DOHH2 (cell line): ENCODE measurements around the gene CDC123.

ENCODE experiments used
- H3F3A ChIP-seq: fragments of 200-600 bp; sonication (generic), shearing (Covaris generic); 2 replicates; pipeline ENCODE4 v1.6.0; 2016; ENCODE audit warnings: antibody characterized with exemption, mild to moderate bottlenecking; ENCODE audit not compliant: control insufficient read depth, insufficient read depth
- H3K27ac ChIP-seq: fragments of 200-600 bp; sonication (generic); 2 replicates; pipeline ENCODE4 v1.5.1; 2014; ENCODE audit warnings: low read depth, mild to moderate bottlenecking, low read length, moderate library complexity
- H3K27me3 ChIP-seq: fragments of 200-600 bp; sonication (generic); 2 replicates; pipeline ENCODE4 v1.6.1; 2014; ENCODE audit warnings: mild to moderate bottlenecking, low read length, mixed read lengths; ENCODE audit not compliant: control insufficient read depth
- H3K36me3 ChIP-seq: fragments of 200-600 bp; sonication (generic); 2 replicates; pipeline ENCODE4 v1.6.1; 2014; ENCODE audit warnings: mild to moderate bottlenecking, low read length, moderate library complexity, mixed read lengths; ENCODE audit not compliant: control insufficient read depth
- H3K4me1 ChIP-seq: fragments of 200-600 bp; sonication (generic); 2 replicates; pipeline ENCODE4 v1.6.1; 2014; ENCODE audit warnings: mild to moderate bottlenecking, low read length, mixed read lengths; ENCODE audit not compliant: control insufficient read depth
- H3K4me2 ChIP-seq: fragments of 200-600 bp; sonication (generic); 2 replicates; pipeline ENCODE4 v1.6.0; 2014; ENCODE audit warnings: mild to moderate bottlenecking, low read length, moderate library complexity
- H3K4me3 ChIP-seq: fragments of 200-600 bp; sonication (generic); 2 replicates; pipeline ENCODE4 v1.5.1; 2014; ENCODE audit warnings: mild to moderate bottlenecking, low read length, mixed read lengths
- H3K79me2 ChIP-seq: fragments of 200-600 bp; sonication (generic); 2 replicates; pipeline ENCODE4 v1.6.1; 2014; ENCODE audit warnings: mild to moderate bottlenecking, low read length, mixed read lengths; ENCODE audit not compliant: control insufficient read depth
- H3K9me2 ChIP-seq: fragments of 200-600 bp; sonication (generic); replicated peaks from 2 replicates; pipeline ENCODE4 v1.6.1; 2014; ENCODE audit warnings: mild to moderate bottlenecking, low read length, mixed read lengths; ENCODE audit not compliant: control insufficient read depth
- H3K9me3 ChIP-seq: fragments of 200-600 bp; sonication (generic); 2 replicates; pipeline ENCODE4 v1.6.1; 2014; ENCODE audit warnings: antibody characterized with exemption, low read length, mixed read lengths; ENCODE audit not compliant: control insufficient read depth, insufficient read depth
- H4K20me1 ChIP-seq: fragments of 200-600 bp; sonication (generic); 2 replicates; pipeline ENCODE4 v1.6.0; 2014; ENCODE audit warnings: low read depth, mild to moderate bottlenecking, antibody characterized with exemption, low read length, moderate library complexity; ENCODE audit not compliant: control insufficient read depth, insufficient read depth
- CTCF ChIP-seq: fragments of 200-600 bp; sonication (generic); IDR thresholded peaks from one replicate; pipeline ENCODE4 v1.5.1; 2014; ENCODE audit warnings: antibody characterized with exemption, mild to moderate bottlenecking, low read depth, low read length; ENCODE audit not compliant: poor library complexity, severe bottlenecking
- EZH2phosphoT487 ChIP-seq: fragments of 200-600 bp; sonication (generic); IDR thresholded peaks from 2 replicates; pipeline ENCODE4 v1.6.1; 2017; ENCODE audit warnings: borderline replicate concordance, mild to moderate bottlenecking, antibody characterized with exemption, low read length, moderate library complexity, mixed read lengths

CDC123 gene

GRCh38 chr10:12189426-12189825 is 6.6 kb upstream of the CDC123 start:
- no peaks in the 10 kb centered on the region for H3K27me3 ChIP-seq
- peaks cover 3% of the 10 kb centered on the region; the same call in 1 of the 2 replicates for H3F3A ChIP-seq
- TF ChIP-seq EZH2phosphoT487 (no peak), CTCF (no peak)
- H3K9me2 ChIP-seq: no peaks in the 10 kb centered on the region
- H3K4me2 ChIP-seq: no peak overlapping the region
- no peaks in the 10 kb centered on the region for H3K9me3 ChIP-seq
- no peak overlapping the region for H3K27ac ChIP-seq
- H3K36me3 ChIP-seq: peaks cover 56% of the 10 kb centered on the region
- H3K4me3 ChIP-seq: no peak overlapping the region
- peaks cover 13% of the 10 kb centered on the region for H3K4me1 ChIP-seq
- H3K79me2 ChIP-seq: peaks cover 78% of the 10 kb centered on the region
- H4K20me1 ChIP-seq: peaks cover 5% of the 10 kb centered on the region; the same call in 1 of the 2 replicates

- Histone ChIP-seq H3K9me2 (no peaks in the 10 kb centered on the region), H3K9me3 (no peaks in the 10 kb centered on the region), H4K20me1 (peaks cover 5% of the 10 kb centered on the region; the same call in 1 of the 2 replicates), H3K4me2 (no peak overlapping the region), H3K79me2 (peaks cover 98% of the 10 kb centered on the region), H3K4me3 (no peak overlapping the region), H3F3A (no peaks in the 10 kb centered on the region; the same call in 1 of the 2 replicates), H3K27ac (no peak overlapping the region), H3K27me3 (no peaks in the 10 kb centered on the region), H3K36me3 (peaks cover 48% of the 10 kb centered on the region), H3K4me1 (peaks cover 16% of the 10 kb centered on the region)
- TF ChIP-seq EZH2phosphoT487: no peak
- TF ChIP-seq CTCF: no peak
Observed at GRCh38 chr10:12191715-12192114, 4.3 kb upstream of the CDC123 start.

- TF ChIP-seq CTCF (no peak), EZH2phosphoT487 (no peak)
- H3K36me3 ChIP-seq: peaks cover 43% of the 10 kb centered on the region
- H3F3A ChIP-seq: no peaks in the 10 kb centered on the region; the same call in 1 of the 2 replicates
- peaks cover 5% of the 10 kb centered on the region; the same call in 1 of the 2 replicates for H4K20me1 ChIP-seq
- H3K9me3 ChIP-seq: no peaks in the 10 kb centered on the region
- no peak overlapping the region for H3K4me3 ChIP-seq
- H3K4me2 ChIP-seq: no peak overlapping the region
- H3K4me1 ChIP-seq: peaks cover 22% of the 10 kb centered on the region
- H3K9me2 ChIP-seq: no peaks in the 10 kb centered on the region
- H3K79me2 ChIP-seq: peaks cover 99% of the 10 kb centered on the region
- no peak overlapping the region for H3K27ac ChIP-seq
- H3K27me3 ChIP-seq: no peaks in the 10 kb centered on the region
Observed at GRCh38 chr10:12193193-12193592, 2.8 kb upstream of the CDC123 start.
